ENCODE measurements around the gene PROM1. TPM values are rescaled to one million over a fixed set of nuclear protein-coding genes. Genes with fewer than 3 reads are reported as not detected.

The PROM1 gene, protein sequence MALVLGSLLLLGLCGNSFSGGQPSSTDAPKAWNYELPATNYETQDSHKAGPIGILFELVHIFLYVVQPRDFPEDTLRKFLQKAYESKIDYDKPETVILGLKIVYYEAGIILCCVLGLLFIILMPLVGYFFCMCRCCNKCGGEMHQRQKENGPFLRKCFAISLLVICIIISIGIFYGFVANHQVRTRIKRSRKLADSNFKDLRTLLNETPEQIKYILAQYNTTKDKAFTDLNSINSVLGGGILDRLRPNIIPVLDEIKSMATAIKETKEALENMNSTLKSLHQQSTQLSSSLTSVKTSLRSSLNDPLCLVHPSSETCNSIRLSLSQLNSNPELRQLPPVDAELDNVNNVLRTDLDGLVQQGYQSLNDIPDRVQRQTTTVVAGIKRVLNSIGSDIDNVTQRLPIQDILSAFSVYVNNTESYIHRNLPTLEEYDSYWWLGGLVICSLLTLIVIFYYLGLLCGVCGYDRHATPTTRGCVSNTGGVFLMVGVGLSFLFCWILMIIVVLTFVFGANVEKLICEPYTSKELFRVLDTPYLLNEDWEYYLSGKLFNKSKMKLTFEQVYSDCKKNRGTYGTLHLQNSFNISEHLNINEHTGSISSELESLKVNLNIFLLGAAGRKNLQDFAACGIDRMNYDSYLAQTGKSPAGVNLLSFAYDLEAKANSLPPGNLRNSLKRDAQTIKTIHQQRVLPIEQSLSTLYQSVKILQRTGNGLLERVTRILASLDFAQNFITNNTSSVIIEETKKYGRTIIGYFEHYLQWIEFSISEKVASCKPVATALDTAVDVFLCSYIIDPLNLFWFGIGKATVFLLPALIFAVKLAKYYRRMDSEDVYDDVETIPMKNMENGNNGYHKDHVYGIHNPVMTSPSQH
- polyA plus RNA-seq (2013, experiment 1 of 2; ENCODE audit: insufficient read length), result 0.38 TPM
- 0.26 TPM for polyA plus RNA-seq (2013, experiment 2 of 2; ENCODE audit: insufficient read length)

DNA sequence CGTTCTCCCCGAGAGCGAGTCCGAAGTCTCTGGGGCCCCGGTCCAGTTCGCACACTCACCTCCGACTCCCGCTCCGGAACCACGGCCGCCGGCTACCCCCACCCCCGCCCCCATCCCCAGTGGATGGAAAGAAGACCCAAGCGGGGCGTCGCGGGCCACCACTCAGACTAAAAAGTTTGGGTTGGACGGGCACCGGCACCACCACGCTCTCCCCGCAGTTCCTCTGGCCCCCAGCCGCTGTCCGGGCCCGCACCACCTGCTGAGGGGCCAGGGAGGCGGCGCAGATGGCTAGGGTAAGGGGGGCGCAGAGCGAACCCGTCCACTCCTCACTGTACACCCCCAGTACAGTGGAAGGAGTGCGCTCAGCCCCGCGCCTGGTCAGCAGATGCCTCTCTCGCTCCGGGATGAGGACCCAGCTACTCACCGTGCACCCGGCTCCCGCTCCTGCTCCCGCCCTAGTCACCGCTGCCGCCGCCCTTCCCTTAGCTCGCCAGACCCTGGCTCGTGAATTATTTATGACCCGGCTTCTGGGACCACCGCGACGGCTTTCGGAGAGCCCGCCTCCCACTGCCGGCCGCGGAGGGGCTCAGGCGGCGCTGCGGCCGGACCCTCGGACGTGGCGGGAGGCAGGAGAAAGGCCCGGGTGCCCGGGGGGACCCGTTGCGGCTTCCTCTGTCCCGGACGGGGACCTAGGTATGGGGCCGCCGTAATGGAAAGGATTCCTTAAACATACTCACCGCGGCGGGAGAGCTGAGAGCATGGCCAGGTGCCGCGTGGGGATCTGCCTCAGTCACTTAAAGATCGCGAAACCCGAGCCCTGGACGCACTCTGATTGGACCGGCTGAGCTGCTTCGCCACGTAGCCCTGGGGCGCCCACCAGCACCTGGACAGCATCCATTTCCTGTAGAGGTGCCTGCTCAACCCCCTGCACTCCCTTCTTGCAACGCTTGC lies at the start of gene PROM1:
PROM1 (minus strand) TSS at position 783 of the 951 bp plus-strand sequence. CDS start 8,117 bp downstream, outside the sequence.
- DNase-seq, result no peak

DNA sequence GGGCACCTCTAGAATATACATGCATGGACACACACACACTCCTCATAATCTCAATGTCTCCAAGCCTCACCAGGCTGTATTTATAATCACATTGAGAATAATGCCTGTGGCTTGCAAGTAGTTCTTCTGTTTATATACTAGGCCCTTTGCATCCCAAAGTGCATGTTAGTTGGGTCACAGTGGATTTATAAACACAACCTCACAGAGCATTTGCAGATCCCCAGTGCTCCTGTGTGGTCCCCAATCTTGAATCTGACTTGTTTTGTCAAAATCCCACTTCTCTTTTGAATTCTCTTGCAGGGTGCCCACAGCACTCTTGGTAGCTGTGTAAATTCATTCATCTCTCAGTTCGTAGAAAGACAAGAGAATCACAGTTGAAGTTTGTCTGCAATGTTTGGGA lies 49.6 kb upstream of the PROM1 start:
- no peak for DNase-seq

DNA sequence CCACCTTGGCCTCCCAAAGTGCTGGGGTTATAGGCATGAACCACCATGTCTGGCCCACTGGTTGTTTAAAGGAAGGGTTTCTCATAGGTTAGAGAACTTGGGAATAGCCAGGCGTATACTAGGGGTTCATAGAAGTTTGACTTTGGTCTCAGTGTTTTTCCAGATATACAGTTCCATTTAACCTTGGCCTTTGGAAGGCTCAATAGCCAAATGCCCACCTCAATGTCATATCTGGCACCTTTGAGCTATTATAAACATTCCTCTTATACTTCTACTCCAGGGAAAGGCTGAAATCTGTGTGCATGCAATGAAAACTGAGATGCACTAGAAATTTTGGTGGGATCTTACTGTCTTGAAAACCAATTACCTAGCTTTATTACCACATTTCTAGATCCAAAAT lies 47.5 kb upstream of the PROM1 start:
- no peak for DNase-seq

DNA sequence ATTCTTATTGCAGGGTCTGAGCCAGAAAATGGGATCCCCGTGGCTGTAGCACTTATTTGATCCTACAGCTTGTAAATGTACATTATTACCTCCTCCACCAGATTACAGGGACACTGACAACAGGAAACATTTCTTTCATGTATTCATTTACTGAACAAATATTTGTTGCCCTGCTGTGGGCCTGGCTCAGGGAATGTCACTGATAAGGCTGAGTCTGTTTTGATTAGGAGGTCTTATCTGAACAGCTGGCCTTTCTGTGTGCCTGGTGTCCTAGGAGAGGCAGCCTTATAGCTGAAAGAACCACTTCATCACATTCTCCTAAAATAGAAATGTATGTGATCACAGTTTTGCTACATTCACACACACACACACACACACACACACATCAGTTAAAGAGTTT lies 45.5 kb upstream of the PROM1 start:
- no peak for DNase-seq

DNA sequence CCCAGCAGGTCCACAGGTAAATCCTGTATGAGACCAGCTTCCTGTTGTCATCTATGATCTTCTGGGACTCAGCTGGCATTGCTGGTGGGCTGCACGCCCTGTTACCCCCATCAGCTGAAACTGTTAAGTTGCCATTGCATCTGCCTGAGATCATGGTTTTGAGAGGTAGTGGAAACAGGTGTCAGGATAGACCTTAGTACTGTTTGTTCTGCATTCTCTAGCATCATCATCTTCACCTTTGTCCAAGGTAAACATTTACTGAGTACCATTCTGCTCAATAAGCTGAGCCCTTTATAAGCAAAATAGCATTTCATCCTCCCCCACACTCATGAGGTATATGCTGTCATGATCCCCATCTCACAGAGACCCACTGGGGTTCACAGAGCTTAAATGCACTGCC lies 42.9 kb upstream of the PROM1 start:
- no peak for DNase-seq

DNA sequence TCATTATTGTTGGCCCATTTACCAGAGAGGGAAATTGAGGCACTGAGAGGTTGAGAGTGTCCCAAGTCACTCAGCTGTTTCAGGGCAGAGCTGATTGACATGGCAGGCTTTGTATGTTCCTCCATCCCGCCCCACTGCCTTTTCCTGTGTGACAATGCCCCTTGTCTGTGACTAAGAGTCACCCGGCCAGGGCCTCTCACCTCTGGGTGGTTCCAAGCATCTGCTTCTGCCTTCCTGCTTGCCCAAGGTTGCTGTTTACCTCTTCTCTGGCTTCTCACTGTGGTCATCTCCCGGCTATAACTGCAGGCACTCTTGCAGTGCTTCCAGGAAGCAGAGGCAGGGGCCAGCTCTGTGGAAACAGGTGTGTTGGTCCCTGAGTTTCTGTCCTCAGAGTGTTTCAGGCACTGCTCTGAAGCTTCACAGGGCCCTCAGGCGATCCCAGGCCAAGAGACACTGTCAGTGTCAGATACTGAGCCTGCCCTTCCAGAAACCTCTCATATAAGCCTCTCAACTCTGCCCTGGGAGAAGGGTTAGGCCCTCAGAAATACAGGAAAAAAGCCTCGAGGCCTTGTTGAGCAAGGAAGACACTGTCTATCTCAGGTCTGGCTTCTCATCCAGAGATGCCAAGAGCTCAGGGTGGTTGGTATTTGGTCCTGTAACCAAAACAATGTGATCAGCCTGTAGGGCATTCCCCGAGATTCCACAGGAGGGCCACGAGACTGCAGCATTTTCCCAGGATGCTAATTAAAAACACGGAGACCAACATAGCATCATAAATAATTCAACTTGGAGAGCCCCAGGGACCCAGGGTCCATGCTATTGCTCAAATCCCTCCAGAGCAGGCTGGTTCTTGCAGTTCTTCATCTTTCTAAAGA lies 42.0 kb upstream of the PROM1 start:
- no peak for DNase-seq

DNA sequence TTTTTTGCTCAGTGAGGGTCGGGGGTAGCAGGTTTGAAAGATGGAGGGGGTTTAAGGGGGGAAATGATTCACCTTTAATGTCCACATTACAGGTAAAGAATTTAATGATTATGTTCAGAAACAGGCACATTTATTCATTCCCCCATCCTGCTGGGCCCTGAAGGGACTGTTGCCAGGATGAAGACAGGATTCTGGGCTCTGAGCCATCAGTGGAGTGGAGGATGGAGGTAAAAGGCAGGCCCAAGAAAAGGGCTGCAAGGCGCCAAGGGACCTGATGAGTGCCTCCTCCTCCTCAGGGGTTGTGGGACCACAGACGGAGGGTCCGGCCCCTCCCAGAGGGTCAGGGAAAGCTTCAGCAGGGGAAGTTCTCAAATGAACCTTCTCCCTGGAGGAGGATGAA lies 40.4 kb upstream of the PROM1 start:
- DNase-seq, result no peak

DNA sequence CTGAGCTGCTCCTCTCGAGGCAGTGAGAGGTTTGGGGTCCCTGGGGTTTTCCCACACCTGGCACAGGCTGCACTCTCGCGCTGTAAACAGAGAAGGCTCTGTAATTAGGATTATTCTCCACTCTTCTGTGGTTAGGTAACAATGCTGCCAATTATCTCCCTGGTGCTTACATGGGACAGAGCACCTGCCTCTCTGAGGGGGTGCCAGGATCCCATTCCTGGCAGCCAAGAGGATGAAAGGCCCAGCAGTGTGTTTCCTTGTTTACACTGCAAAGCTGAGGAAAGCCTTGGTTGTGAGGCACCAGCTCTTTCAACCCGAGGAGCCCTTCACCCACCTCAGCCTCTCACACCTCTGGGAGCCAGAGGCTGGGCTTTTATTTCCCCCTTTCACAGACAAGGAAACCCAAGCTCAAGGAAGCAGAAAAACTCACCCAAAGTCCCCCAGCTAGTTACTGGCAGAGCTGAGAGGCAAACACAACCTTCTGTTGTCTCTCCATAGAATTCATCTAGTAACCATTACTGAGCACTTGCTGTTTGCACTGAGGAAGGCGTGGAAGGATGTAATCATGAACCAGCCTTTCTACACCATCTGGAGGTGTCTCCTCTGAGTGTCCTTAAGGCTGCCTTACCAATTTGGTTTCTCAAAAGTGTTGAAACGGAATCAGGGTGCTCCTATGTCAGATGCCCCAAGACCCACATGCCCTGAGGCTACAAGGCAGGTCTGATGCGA lies 39.7 kb upstream of the PROM1 start:
- DNase-seq, result no peak

DNA sequence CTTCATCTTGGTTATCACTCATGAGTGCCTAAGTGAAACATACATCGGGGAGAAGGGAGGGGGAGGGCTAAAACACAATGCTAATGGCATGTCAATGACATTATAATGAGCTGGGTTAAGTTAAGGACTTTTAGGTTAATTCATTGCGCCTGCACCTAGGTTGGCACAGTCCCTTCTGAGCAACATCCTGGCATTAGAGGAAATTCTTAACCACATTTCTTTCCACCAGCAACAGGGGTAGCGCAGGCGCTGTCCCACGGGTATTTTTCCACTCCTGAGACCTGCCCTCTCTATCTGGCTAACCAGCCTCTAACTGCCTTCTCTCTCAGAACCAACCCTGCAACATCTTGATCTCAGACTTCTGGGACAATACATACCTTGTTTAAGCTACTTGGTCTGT lies 39.0 kb upstream of the PROM1 start:
- no peak for DNase-seq

DNA sequence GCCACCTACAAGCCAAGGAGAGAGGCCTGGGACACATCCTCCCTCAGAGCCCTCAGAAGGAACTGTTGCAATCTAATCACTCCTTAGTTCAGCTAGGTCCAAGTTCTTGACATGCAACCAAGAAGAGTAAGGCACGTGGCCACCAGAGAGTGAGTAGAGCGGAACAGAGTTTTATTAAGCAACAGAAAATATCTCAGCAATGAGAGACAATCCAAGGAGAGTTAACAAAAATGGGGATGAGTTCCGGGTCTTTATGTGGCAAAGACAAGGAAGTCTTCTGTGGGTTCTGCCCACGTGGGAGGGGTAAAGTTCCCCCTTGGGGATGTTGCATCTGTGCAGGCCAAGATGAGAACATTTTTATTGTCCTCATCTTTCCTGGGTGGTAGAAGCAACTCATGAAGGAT lies 38.5 kb upstream of the PROM1 start:
- no peak for DNase-seq

DNA sequence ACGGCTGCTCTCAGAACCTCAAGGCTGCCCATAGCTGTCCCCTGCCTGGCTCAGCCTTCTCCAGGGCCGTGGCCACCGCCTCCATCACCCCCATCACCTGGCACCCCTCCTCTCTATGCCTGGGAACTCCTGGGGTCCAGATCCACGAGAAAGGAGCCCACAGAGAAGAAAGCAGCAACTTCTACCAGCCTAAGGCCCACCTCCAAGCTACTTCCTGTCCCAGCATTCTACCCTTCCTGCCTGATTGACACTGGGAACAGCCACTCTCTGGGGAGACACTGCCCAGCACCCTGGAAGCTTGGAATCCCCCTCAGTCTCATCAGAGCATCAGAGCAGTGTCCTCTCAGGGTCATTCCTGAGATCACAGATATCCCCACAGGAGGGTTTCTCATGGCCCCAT lies 36.9 kb upstream of the PROM1 start:
- peak; percentile 5 for DNase-seq

DNA sequence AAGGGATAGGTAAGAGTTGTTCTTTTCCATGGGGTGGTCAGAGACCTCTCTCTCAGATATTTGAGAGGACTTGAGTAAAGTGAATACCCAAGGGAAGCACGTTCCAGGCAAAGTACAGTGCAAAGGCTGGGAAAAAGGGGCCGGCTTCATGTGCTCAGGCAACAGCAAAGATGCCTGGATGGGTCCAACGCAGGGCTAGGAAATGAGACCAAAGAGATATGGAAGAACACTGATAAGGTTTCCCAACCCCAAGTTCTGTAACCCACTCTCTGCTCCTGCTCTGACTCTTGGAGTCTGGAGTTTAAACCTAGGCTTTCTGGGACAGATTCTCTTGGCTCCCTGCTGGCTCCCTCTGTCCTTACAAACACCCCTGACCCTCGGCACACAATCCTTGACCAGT lies 36.2 kb upstream of the PROM1 start:
- no peak for DNase-seq

DNA sequence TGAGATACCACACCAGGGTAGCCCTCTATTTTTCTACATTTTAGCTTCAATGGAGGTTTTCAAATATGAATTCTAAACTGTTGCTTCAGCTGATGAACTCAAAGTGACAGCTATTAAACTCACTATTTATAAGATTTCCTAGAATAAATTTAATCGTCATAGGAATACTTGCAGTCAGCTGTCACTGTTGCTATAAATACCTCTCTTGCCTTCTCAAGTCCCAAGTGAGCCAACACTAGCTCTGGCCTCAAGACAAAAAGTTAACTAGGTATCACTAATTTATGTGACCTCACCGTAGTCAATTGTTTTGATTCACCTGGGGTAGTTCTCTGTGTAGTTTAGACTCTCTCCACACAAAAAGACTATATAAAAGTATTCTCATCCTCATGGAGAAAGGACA lies 34.3 kb upstream of the PROM1 start:
- no peak for DNase-seq

DNA sequence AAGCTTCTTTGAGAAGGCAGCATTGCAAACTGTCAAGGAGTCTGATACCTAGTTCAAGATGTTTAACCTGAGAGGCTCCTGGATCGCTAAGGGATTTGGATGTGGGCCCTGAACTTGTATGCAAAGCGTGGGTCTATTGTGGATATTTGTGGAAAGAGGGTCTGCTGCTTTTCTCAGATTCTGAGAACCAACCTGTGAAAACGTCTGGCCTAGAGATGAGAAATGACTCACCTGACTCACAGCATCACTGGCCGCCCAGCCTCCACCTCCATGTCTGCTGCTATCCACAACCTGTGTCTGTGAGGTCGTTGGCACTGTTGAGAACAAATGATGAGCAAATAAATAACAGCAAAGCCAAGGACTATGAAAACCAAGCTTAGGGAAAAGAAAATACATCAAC lies 33.3 kb upstream of the PROM1 start:
- no peak for DNase-seq

DNA sequence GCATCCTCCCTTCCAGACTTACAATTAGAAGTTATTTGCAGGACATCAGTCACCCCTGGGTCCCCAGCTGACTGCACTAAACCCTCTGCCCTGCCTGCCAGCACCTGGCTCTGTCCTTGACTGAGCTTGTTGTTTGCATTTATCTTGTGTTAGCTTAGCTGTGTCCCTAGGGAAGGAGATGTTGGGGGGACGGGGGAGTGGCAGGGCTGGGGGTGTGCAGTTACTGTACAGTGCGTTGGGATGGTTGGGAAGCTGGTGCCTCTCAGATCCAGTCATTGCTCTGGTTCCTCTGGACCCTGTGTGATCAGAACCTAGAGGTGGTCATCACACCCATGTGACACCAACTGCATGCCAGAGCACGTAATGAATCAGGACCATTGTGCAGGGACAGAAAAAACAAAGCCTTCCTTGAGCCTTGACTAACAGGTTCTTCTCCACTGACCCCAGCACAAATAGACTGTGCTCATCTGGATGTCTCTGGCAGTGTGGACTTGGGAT lies 32.7 kb upstream of the PROM1 start:
- DNase-seq, result no peak

DNA sequence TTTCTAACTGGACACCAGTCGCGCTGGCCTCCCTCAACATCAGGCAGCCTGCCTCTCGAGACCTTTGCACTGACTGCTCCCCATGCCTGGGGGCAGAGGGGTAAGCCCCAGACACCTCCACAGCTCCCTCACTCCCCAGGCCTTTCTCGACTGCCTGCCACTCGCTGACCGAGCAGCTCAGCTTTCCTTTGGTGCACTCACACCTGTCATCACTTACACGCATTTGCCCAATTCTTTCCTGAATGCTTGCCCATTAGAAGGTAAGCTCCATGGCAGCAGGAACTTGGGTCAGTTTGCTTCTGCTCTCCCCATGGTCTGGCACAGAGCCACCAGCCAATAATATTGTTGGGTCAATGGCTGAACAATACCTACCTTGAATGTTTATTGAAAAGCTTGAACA lies 32.2 kb upstream of the PROM1 start:
- no peak for DNase-seq

DNA sequence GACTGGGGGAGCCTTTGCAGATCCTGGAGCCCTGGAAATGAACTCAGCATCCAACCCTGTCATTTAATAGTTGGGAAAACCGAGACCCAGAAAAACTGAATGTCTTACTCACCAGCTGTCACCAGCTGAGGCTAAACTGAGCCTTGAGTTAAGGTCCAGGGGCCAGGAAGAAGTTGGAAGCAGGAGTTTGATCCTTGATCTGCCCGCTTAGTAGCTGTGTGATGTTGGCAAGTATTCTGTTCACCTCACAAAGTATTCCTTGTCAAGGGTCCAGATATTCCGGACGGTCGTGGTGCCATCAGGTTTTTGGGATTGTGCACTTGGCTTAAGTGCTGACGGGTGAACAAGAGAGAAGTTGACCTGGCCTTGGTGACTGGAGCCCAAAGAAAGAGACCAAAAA lies 30.7 kb upstream of the PROM1 start:
- DNase-seq, result no peak

DNA sequence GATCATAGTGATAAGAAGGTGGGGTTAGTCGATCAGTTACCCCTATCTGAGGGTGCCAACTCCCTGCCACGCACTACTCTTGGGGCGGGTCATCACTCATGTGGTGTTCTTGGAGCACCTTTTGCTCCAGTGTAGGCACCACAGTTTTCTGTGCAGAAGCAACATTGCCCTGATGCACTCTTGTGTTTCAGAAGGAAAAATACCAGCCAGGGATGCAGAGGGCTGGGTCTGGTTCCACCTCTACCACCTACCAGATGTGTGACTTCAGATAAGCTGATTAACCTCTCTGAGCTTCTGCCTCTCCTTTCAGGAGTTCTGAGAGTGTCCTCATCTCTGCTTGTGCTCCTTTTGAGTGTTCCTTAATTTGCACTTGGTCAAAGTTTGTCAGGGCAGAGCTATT lies 29.9 kb upstream of the PROM1 start:
- no peak for DNase-seq

DNA sequence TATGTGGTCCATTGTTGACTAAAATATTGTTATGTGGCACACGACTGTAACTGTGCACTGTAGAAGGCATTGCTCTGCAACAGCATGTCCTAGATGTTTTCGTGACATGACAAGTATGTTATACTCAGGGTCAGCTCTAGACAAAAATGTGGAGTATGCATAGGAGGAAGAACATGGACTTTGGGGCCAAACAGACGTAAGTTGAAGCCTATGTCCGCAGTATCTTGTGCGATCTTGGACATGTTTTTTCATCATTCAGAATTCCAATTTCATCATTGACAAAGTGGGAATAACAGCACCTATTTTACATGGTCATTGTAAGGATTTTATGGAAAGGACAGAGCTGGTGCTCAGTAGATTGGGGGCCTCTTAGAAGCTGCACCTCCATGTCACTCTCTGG lies 27.7 kb upstream of the PROM1 start:
- DNase-seq, result no peak

DNA sequence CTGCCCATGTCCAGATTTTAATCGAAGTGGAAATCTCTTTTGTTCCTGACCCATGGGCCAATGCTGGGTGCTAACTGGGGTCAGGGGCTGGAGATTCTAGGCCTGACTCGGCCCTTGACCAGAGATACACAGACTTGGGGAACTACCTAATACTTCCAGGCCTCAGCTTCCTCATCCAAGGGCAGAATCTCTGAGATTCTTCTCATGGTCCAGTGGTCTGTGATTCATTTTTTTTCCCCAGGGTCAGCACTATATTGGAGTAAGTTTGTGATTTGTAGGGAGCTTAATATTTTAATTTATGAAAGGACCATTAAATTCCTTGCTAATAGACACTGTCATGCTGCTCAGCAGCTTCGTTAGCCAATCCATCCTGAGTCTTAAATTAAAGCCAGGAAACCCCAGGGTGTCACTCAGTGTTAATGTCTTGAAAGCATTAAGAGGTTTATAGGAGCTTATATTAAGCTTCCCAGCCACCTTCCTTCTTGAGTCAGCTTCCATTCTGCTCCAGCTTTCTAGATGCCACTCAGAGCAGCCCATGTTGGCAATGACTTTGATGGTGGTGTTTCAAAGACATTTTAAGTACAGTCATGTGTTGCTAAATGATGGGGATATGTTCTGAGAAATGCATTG lies 27.0 kb upstream of the PROM1 start:
- no peak for DNase-seq
